DMS 273 treated with DMSO at 0.1 percent for 48 hours (cell line): ENCODE results near the gene NRXN3.

Experiments used
- DNase-seq: peaks from one replicate; lab custom pipeline; 2025; lab: John Stamatoyannopoulos, UW

Gene NRXN3

DNA sequence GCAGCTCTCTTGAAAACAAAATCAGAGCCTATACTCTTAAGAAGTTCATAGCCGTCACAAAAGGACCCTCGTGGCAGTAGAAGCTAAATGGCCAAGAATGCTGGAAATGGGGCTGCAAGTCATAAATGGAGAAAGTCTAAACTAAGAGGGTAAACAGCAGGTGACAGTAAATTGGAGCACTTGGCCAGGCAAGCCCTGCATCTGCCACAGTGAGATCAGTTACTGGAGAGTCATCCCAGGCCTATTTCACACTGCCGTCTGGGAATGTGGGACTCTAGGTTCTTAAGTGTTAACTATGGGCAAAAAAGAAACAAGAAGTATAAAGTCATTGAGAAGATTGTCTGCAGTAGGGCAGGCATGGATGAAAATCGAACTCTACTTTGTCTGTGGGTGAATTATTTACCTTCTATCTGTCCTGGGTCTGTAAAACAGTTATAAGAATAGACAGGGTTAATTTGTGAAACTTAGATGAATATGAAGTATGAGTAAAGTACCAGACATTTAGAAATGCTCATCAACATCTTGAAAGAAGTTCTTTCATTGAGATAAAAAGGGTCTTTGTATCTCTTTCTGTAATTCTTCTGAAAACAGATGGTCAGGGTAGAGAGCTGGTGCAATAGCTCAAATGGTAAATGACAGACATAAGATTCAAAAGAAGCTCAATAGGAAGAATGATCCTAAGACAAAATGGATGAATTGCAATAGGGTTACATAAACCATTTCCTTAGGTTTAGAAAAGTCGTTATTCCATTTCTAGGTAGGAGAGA is 1248.7 kb downstream of the NRXN3 start:
- peak; percentile 33 for DNase-seq

DNA sequence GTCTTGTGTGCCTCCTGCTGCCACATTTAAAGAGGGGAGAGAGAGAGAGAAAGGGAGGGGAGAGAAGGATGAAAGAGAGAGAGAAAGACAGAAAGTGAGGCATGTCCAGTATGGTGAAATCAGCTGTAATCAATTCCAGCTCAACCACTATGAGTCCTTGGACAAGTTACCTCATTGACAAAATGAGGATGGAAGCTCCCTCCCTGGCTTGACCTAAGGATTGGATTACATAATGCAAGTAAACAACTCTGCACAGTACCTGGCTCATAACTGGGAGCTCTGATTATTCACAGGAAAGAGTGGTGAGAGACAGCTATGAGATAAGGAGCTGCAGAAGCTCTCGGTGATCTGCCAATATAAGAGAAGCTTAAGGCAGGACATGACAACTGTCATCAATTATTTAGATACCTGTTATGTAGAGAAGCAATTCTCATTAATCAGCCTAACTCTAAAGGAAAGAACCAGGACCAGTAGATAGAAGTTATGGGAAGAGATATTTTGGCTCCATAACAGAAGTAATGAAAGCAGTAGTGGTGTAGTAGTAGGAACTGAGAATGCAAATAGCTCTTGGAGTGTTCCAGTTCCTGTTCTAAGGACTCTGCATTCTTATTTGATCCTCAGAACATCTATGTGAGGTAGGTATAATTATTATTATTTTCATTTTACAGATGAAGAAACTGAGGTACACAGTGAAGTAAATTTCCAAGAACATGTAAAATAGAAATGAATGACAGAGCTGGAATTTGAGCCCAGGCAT is 1249.6 kb downstream of the NRXN3 start:
- DNase-seq = no peak

DNA sequence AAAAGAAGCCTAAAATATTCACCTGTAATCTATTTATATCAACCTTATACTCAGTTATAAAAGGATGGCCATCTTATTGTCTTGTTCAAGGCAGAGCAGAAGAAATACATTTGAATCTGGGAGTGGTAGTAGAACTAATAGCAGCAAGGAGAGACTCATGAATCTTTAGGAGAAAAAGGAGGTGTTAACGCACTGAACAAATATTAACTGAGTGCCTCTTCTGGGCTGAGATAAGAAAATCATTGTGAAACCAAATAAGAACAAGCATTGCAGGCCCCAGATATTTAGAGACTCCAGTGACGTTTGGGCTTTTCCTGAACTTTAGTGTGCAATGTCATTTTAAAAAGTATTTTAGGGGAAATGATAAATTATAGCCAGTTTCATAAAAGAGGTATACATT is 1250.6 kb downstream of the NRXN3 start:
- no peak for DNase-seq

DNA sequence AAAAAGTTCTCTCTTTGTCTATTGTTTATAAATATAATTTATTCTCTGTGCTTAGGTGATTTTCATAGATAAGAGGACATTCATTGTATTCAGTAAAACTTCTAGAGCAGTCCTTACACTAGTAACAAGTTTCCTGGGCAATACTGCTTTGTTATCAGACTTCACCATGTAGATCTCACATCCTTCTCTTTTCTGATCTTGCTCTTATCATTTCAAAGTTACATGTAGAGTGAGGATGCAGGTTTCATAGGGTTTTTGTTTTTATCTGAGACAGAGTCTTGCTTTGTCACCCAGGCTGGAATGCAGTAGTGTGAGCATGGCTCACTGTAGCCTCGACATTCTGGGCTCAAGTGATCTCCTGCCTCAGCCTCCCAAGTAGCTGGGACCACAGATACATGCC is 1251.6 kb downstream of the NRXN3 start:
- DNase-seq = no peak

DNA sequence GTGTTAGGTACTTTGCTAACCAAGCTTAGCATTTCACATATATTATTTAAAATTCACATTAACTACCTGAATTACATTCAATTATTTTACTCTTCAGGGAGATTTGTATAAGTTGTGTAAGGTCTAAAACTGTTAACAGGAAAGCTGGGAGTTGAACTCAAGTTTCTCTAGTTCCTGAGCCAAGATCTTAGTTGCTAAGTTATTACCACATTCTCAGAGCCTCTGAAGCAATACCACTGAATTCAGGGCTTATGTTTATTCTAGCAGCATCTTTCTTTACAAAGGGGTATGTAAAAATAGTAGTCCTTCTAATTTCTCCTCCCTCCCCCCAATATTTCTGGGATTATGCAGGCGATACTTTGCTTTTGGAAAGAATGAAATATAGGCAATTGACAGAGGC is 1254.3 kb downstream of the NRXN3 start:
- no peak for DNase-seq

DNA sequence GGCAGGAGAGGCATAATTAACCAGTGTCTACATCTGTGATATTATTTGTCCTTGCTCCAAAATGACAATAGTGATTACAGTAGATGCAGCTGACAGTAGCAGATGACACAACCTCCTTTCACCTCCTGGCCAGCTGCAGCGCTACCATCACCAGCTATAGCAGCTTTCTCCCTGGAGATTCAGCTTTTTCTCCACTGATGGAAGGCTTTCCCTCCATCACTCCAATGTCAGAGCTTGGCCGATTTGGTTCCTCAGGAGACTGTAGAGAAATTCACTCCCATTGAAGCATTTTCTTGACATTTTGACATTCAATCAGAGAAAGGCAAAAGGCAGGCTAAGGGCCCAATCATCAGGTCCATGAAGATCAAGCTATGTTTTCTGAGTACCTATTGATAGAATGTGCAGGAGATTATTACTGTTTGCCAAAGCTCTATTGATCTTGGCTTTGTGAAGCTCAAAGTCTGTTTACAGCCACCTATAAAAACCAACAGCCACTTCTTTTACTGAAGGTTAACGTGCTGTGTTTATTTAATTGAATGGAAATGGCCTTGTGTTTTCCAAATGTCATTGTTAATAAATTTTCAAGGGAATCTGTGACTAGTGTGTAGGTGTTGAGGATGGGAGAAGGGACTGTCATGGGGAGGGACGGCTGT is 1256.1 kb downstream of the NRXN3 start:
- no peak for DNase-seq

DNA sequence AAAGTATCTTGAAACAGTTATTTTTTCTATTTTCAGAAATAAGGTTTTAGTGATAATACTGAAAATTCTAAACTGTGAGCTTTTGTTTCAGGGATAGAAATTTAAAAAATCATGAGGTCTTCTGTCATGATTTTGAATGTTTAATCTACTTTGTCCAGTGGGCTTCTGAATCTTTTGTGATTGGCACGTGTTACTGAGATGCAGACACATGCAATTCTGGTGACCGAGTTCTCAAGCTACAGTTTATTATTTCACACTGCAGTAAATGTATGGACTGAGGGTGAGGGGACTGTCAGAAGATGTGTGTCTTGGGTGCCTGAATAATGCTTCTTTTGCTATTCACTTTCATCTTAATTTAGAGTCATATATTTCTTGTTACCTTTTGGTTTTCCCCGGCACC is 1262.5 kb downstream of the NRXN3 start:
- no peak for DNase-seq

DNA sequence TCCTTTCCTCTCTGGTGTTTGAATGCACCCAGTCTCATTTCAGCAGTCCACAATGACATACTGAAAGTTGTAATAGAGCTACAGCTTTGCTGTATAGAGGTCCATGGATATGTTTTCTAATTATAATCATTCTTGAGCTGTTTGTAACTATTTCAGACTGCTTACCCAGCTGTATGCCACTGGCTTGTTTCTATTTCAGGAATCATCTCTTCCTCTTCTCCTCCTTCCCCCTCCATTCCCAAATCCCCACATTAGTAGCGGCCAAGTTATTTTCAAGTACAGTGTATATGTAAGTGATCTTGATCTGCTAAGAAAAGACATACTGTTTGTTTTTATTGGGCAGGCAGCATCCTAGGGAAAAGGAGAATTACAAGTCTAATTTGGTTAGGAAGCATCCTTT is 1266.2 kb downstream of the NRXN3 start:
- no peak for DNase-seq

DNA sequence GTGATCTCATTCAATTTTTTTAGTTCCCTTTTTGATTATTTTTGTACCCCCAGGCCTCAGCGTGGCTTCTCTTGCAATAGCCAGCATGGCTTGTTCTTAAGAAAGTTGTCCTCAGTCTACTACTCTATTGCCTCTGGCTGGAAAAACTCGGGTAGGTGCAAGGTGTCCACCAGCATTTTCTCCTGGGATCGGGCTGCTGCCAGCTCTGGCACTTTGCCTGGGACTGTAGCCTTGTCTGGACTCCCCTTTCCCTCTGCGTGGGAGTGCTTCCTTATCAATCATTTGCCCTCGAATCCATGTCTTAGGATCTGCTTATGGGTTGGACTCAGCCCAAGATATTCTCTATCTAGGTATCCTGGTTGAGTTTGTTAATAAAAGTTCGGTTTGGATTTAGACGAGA is 1267.8 kb downstream of the NRXN3 start:
- no peak for DNase-seq

DNA sequence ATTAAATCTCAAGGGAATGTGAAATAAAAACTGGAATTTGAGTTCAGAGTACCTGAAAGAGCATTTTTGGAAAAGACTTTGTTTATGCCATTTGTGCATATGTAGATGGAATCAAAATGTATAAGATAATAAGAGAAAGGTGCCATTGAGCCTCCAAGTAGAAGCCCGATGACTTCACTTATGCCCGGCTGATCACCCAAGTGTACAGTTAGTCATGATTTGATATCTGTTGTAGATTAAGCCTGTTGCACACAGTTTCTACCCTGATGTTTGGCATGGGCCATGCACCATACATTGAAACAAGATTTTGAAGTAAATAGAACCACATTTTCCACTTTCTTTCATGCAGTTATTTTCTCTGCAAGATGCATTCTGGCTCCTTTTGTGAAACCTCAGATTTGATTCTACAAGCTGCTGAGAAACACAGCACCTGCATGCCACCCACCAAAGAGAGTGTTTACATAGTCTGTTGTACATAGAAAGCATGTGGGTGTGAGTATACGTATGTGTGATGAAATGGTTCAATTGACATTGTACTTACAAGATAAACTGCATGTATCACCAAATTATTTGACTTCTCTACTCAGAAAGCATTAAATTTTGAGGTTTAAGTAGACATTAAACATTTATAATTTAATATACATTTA is 1268.6 kb downstream of the NRXN3 start:
- no peak for DNase-seq

DNA sequence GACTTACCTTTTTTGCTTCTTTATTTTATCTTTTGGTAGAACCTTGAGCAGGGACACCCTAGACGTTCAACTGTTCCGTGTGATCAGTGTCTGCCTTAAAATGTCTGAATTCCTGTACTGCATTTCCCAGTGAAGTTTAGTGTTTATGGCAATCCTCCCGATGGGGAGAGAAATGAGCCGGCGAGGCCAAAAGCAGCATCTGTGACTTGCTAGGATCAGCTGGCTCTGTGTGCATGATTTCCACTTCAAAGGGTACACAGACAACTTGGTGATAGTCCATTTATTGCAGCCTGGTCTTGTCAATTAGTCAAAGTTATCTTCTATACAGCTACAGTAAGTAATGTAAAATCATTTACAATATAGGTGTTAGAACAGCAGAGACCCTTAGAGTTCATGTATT is 1272.6 kb downstream of the NRXN3 start:
- peak; percentile 46 for DNase-seq

DNA sequence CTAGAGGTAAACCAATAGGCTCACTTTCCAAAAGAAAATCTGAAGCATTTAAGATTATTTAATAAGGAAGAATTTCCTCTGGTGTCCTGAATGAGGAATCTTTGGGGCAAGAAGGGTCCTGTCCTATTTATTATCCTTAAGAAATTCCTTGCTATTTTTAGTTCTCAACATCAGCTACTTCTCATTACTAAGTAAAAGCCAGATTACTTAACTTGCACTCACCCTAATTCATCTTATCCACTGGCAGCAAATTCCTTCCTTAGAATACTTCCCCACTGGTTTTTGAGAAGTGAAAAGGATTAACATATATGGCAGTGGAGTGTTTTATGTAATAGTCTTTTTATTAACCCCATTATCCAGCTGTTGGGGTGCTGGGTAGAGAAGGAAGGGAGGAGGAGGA is 1273.4 kb downstream of the NRXN3 start:
- DNase-seq = no peak

DNA sequence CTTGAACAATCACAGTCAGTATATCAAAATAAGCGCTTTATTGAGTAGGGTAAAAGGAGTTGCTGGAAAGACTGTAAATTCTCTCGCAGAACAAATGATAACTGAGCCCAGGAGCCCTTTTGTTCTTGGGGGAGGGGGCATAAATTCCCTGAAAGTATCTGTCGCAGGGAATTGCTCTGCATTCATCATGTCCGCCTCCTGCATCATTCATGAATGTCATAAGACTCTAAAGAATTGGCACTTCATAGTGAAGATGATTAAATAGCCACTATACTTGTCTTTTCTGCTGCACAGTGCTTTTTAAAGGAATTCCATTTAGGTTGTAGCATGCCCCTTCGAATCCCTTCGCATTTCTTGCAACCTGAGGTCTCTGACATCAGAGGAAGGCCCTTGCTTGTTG is 1278.8 kb downstream of the NRXN3 start:
- DNase-seq = no peak

DNA sequence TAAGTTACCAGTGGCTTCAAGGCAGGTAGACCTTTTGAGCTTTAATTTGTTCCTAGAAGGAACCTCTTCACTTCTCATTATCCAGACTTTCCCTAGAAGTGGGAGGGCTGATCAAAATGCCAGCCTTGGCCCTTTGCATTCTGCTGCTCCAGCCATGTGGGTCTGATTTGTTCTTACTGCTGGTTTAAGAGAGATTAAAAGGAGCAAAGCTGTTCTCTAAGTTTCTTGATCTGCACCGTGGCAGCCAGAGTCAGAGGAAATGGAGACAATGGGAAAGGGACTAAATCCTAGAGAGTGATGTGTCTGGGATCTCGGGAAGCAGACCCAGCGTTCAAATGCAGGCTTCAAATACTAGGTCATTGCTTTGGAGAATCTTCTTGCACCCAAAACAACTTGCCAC is 1281.4 kb downstream of the NRXN3 start:
- no peak for DNase-seq

DNA sequence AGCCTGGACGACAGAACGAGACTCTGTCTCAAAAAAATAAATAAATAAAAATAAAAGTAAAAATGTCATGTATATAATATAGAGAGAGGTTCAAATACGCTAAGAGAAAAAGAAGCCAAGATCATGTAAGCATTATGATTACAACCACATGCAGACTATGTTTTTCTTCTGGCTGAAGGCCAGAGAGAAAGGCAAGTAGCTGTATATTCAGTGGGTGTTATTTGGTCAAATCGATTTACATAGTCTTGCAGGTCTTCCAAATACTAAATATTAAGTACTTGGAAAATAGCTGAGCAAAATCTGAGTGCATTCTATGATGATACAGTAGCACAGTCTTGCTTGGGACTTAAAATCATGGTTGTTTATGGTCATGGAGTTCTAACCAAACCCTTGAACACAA is 1283.1 kb downstream of the NRXN3 start:
- no peak for DNase-seq

DNA sequence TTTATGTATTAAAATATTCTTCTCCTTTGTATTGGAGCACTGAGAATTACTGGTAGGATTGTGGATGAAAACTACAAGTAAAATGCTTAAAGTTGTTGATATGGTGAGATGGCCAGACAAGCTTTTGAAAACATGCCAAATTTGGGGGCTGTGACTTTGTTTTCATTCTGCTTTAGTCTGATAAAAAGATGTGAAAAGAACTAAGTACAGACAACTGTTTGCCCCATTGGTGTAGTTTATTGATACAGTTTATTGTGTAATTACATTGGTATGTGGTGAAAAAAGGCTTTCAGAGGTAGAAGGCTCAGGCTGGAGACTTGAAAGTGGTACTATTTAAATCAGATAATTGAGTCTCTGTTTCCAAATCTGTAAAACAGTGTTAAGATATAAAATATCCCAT is 1294.3 kb downstream of the NRXN3 start:
- no peak for DNase-seq

DNA sequence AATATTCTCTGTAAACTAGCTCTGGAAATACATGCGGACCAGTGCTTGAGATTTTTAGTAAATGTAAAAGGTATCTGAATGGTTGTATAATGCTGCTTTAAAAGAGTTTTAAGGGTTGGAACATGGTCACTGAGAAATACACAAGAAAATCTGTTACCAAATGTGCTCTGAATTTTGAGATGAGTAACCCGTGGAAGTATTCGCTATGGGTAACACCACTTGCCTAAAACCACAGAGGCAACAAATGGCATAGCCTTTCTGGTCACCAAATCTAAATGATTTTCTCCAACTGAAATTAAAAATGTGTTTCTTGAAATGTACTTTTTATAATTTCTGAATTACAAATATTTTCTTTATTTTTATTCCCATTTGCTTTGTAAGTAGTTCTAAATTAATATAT is 1295.5 kb downstream of the NRXN3 start:
- DNase-seq = no peak

DNA sequence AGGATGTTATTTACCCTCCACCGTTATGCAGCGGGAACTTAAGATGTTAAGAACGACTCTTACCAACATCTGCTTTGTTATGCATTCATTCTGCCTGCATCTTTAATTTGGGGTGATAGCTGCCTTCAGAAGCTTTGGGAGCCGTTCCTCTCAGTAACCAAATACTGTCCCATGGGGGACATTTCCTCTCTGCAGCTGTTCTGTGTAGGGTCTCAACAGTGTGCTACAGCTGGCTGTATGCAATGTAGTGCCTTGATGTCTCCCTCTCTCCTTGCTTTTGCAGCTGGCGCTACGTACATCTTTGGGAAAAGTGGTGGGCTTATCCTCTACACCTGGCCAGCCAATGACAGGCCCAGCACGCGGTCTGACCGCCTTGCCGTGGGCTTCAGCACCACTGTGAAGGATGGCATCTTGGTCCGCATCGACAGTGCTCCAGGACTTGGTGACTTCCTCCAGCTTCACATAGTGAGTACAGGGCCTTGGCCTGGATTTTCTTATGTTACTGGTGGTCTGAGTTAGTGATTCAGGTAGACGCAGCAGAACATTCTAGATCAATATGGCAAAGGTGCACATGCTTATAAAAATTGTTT is 1296.9 kb downstream of the NRXN3 start:
- no peak for DNase-seq

DNA sequence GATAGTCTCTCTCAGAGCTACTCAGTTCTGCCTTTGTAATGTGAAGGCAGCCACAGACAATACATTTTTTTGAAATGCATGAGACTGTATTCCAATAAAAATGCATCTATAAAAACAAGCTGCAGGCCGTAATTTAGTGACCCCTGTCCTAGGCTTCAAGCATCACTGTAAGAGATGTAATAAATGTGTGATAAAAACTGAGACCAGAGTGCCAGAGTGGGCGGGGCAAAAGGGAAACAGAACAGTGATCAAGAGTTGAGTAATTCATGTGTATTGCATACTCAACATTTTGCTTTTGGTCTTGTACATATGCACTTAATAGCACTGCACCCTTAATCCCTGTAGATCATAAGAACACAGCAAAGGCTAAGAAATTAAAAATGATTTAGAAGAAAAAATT is 1297.7 kb downstream of the NRXN3 start:
- no peak for DNase-seq

DNA sequence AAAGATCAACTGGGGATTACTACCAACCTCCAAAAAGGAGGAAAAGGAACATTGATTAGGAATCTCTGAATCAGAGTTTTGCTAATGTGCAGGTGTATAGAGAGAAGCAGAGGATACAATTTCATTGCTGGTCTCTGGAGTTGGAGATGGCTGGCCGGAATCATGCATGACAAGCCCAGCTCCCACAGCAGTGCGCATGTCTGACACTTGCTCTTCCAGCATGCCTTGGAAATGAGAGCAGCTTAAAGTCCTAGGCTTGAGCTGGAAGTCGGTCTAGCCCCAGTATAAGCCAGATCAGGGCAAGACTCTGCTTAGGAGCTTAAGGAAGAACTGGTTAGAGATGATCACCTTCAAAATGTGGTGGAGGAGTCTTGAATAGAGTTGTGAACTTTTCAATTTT is 1298.3 kb downstream of the NRXN3 start:
- DNase-seq = no peak

DNA sequence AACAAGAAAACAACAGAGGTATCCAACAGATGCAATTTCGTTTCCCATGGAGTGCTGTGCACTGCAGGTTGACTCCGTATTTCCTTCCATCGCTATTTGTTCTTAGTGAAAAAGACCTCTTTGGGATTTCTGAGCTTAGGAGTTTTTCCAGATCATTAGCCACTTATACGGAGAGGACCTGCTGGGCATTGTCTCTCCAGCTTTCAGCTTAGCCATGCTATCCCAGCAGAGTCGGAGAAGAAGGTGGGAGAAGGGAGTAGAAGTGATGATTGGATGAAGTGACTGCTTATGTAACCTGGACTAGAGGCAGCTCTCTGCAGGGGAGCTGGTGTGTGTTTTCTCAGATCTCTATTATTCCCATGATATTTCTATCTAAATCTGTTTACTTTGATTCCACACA is 1303.5 kb downstream of the NRXN3 start:
- no peak for DNase-seq

DNA sequence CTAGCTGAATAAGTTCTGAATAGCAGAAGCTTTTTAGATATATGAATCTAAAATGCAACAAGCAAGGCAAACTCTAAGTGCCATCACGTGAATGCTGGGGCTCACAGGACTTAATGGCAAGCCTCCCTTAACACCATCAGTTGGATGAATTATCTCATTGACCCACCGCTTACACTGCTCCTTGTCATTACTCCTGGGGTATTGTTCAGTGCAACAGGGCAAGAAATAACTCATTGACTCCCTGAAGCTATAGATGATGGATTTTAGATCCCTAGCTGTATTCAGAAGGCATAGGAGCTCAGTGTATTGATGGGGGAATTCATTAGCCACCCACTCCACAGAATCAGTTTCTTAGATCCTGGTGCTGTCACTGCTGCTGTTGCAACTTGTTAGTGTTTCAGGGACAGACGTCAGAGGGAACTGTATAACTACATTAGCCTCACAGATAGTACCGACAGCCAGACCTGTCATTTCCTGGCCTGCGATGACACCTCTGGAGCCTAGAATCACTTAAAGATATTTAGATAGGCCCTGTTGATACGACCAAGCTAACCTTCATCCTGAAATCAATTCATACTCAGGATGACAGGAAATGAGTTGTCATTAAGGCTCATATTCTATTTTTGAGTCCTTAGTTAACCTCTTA is 1305.8 kb downstream of the NRXN3 start:
- DNase-seq = no peak
